ENCODE data around the gene FBXO2. TPM values are rescaled to one million over a fixed set of nuclear protein-coding genes. Genes with fewer than 3 reads are reported as not detected.
A peak's percentile ranks its signal among the peaks of the same experiment; 100 is the strongest.

Gene FBXO2, protein sequence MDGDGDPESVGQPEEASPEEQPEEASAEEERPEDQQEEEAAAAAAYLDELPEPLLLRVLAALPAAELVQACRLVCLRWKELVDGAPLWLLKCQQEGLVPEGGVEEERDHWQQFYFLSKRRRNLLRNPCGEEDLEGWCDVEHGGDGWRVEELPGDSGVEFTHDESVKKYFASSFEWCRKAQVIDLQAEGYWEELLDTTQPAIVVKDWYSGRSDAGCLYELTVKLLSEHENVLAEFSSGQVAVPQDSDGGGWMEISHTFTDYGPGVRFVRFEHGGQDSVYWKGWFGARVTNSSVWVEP
- total RNA-seq = 1 to 10 TPM; 3.9 to 7.9 TPM
- long read RNA-seq, partial matches to known transcripts = 0 of 3 reads
- long read RNA-seq, other reads (novel, unspliced or antisense) = 0 of 3 reads

DNA sequence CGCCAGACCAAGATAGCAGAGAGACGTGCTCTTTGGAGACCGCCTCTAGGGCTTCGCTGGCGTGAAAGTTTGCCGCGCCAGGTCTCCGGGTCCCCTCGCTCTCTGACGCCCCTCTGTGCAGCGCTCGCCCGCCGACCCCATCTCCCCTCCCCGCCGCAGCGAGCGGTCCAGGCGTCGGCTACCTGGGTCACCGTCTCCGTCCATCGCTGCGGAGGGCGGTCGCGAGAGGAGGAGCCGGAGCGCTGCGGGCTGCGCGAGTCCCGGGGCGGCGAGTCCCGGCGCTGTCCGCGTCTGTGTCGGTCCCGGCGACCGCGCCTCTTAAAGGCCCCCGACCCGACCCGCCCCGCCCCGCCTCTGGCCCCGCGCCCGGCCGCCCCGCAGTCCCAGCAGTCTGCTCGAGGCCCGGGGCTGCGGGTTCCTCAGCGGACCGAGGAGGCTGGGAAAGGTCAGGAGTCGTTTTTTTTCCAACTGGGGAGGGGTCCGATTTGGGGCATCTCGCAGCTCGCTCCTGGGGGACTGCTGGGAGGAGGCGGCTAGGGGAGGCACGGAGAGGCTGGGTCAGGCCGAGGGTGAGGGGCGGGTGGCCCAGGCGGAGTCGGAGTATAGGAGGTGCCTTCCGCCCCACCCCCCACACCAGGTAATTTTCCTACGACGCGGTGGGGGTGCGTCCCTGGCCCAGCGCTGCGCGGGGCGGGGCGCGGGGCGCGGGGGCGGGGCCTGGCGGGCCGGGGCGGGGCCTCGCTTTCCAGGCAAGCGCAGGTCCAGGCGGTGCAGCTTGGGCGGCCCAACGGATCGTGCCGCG is at the start of gene FBXO2, which contains the start of gene FBXO44:
FBXO2 (minus strand) TSS at position 293 of the 802 bp plus-strand sequence; CDS start at position 204, 89 bp downstream.
FBXO44 (plus strand) TSS at position 741 of the 802 bp plus-strand sequence. CDS start 959 bp downstream, outside the sequence.
- ATAC-seq (peak; percentile 79 to 89), DNase-seq (peak; percentile 58)
- intact Hi-C loops (cut with DNase I) = no loop called here

DNA sequence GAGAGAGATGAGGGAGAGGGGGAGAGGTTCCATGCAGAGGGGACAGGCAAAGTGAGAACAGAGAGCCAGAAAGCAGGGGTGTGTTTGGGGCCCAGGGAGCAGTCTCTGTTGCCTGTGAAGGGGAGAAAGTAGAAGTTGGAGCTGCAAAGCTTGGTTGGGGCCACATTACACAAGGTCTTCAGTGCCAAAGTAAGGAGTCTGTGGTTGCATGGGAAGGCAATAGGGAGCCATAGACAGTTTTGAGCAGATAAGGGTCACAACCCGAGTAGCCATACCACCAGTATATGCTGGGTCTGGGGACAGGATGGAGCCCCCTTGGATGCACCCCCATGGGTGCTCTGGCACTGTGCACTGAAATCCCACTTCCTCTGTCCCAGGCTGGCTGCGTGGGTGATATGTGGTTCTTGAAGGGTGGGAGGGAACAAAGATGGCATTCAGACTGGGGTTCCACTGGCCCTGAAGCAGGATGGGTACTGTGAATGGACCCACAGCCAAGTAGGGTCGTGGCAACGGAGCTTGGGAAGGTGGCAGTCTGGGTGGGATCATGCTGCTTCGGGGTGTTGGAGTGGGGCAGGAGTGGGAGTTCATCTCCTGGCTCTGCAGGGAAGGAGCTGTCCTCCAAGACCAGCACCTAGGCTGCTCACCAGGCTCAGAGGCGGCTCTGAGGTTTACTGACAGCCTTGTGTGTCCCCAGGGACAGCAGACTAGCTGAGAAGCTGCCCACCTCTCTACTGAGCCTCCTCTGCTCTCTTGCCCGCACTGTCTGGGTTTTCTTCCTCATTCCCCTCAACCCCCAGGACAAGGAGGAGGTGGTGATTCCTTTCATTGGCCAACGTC is 49.3 kb upstream of the FBXO2 start:
- ATAC-seq (no peak), DNase-seq (no peak)
- intact Hi-C loops (cut with DNase I) = no loop called here

DNA sequence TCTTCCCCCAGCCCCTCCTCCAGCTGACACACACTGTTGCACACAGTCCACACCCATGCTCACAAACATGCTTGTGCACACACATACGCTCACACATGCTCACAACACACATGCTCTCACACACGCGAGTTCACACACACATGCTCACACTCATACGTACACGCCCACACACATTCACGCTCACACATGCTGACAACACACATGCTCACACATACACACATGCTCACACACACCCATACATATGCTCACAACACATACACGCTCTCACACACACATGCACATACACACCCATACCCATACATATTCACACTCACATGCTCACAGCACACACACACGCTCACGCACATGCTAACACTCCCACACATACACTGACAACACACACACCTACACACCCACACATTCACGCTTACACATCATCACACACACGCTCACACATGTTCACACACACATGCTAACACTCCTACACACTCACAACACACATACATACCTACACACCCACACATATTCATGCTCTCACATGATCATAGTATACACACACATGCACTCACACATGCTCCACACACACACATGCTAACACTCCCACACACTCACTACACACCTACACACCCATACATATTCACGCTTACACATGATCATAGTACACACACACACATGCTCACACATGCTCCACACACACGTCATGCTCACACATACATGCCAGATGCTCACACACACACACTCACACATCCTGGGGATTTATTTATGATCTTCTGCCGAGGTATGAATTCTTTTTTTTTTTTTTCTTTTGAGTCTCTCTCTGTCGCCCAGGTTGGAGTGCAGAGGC is 48.0 kb upstream of the FBXO2 start:
- intact Hi-C loops (cut with DNase I) = no loop called here
- no peak for DNase-seq
- ATAC-seq = no peak

DNA sequence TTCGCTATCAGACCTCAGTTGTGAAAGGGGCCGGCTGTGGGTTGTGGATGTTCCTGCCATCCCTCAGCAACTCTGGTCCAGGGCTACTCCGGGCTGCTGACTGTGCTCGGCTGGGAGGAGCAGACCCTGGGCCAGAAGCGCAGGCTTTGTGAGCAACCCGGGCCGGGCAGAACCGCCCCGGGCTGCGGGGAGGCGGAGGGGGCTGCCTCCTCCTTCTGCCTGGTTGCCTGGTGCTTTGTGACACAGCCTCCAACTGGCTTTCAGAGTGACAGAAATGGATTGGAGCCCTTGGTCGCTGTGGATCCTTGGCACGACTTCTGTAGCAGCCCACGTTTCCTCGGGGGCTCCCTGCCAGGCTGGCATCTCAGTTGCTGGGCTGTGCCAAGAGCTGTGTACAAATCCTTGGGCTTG is 47.3 kb upstream of the FBXO2 start:
- intact Hi-C loops (cut with DNase I) = no loop called here

DNA sequence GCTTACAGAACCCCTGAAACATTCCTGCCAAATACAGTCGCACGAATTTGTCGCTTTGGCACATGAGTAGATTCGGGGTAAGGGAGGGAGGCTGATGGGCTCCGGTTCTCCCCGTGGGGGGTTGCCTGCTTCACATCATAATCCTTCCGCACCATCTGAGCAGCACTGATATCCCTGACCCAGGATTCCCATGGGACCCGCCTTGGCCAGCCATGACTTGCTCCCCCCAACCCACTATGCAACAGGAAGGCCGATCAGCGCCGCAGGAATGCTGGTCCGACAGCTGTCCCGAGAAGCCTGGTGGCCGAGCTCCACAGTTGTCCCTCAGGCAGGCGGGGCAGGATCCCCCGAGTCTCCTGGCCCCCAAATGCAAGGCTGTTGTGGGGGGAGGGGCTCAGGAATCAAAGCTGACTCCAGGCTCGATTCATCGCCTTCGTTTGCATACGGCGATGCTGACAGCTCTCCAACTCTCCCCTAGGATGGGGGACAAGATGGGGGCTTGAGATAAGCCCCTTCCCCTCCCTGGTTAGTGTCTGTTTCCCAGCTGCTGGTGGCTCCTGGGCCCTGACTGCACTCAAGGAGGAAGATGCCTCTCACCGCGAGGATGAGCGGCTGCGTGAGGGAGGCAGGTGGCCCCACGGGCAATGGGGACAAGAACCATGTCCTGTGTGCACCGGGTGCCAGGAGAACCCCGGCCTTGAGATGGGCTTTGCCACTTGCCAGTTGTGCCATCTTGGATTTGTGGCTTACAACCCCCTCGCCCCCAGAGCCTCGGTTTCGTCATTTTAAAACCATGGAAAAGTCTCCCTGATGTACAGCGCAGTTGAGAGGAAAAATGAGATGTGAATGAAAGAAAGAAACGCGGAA is 46.6 kb upstream of the FBXO2 start:
- no peak for ATAC-seq
- intact Hi-C loops (cut with DNase I) = no loop called here
- no peak for DNase-seq

More for the DNA sequence above, 47.3 kb upstream of the FBXO2 start:
- DNase-seq (no peak), ATAC-seq (peak; percentile 50 to 57)

DNA sequence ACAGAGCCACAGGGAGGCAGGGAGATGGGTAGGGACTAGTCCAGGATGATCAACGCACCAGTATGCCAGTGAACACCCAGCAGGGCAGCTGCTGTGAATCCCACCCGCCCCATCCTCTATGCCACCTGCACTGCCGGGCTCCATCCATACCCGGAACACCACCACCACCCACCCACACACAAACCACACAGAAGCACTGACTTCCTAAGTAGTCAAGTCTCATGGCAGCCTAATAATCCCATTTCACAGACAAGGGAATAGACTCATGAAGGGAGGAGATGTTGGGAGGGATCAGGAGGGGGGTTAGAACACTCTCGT is 43.6 kb upstream of the FBXO2 start:
- intact Hi-C loops (cut with DNase I) = no loop called here
- DNase-seq (no peak), ATAC-seq (no peak)

DNA sequence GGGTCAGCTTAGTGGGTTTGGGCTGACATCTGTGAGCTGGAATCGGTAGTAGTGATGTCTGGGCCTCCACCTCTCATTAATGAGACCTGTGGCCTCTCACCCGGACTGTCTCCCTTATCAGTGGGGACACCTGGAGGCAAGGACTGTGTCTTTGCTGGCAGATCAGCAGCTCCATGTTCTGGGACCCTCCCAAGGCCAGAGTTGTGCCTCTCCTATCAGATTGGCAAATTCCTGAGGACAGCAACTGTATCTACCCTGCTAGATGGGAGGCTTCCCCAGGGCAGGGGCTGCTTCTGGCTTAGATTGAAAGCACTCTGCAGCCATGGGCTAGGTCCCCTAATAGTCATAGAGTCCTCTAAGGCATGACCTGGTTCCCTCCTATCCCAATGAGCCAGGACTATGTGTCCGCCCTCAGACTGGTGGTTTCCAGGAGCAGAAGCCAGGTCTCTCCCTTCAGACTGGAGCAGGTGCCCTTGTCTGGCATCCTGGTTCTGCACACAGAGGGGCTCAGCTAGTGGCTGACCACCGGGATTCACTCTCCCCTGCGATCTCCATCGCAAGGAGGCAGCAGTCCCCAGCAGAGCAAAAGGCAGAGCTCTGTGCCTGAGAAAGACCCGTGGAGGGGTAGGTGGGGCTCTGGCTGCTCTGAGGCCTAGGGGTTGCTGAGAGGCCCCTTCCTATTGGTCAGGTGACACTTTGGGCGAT is 43.1 kb upstream of the FBXO2 start:
- ATAC-seq = no peak
- no peak for DNase-seq
- intact Hi-C loops (cut with DNase I) = no loop called here

DNA sequence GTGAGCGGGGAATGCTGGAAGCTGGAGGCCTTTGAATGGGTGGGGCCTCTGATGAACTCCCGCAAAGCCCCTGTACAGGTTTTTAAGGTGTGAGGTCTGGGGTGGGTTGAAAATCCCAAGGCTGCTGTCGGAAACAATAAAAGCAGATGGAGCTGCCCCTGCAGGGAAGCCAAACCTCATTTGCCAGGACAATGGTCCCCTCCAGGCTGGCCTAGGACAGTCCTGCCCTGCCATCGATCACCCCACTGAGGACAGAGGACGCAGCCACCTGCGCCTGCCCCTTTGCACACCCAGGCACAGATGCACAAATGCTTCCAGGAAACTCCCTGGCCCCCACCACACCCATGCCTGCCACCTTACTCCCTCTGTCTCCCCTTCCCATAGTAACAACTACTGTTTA is 41.6 kb upstream of the FBXO2 start:
- DNase-seq = no peak
- intact Hi-C loops (cut with DNase I) = no loop called here

DNA sequence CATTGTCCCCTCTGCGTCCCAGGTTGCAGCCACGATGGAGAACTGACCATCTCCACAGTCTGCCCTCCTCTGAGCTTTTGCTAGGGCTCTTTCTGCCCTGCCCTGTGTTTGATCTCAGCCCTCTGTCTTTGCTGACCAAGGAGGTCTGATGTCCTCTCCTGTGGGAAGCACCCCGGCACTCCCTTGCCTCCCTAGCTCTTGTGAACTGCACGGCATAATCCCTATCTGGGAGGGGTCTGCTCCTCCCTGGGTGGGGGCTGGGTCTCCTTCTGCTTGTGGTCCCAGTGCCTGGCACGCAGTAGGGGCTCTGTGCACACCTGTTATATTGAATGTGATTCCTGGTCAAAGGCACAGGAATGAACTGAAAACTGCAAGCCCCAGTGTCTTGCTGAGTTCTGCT is 39.7 kb upstream of the FBXO2 start:
- ATAC-seq = no peak
- intact Hi-C loops (cut with DNase I) = no loop called here
- no peak for DNase-seq

More for the DNA sequence above, 41.6 kb upstream of the FBXO2 start:
- ATAC-seq = no peak

DNA sequence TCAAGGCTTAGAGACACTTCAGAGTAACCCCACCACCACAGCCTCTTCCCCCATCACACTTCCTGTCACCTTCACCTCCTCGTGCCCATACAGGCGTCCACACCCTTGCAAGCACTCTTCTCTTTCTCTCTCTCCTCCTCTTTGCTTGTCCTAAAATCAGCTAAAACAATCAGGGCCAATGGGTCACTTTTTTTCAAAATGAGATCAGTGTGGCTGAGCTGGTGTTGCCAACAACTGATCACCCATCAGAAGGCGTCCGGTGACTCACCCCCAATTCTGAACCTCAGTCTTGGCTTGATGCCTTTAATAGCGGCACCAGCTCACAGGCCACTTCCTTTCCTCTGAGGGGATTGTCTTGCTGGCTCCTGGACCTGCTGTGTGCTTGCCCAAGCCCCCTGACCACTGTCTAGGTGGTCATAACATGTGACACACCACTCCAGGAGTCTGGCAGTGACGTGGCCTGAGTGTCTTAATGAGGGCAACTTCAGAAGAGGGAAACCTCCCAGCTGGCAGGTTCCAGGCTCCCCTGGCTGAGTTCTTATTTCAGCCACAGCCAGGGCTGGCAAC is 38.9 kb upstream of the FBXO2 start:
- ATAC-seq (peak; percentile 48 to 62), DNase-seq (no peak)
- intact Hi-C loops (cut with DNase I) = no loop called here

DNA sequence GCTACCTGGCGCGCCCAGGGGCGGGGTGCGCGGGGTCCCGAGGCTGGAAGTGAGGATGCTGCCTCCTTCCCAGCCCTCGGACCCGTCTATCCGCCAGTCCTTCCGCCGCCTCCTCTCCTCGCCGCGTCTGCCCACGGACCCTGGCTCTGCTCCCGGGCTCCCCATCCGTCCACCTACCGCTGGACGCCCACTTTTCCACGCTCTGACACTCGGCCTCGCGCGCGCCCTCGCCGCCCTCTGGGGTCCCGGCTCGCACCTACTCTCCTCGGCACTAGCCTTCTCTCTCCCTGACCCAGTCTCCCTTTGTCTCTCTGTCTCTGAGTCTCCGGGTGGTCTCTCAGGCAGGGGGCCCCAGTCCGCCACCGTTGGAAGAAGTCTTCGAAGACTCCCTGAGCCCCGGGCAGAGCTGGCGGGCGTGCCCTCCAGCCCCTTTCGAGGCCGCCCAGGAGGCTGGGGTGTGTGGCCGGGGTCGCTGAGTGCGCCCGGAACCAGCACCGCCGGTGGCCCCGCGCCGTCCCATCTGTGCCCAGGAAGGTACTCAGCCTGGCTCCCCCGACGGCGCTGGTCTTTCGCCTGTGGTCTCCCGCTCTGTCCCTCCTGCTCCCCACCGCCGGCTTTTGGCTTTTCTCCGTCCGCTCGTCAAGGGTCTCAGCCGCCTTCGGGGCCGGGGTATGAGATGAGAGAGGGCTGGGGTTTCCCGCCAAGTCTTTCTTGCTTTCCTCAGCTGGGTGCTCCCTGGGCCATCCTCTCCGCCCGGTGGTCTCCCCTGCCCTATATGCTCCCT is 37.9 kb upstream of the FBXO2 start:
- DNase-seq (no peak), ATAC-seq (no peak)
- intact Hi-C loops (cut with DNase I) = no loop called here

DNA sequence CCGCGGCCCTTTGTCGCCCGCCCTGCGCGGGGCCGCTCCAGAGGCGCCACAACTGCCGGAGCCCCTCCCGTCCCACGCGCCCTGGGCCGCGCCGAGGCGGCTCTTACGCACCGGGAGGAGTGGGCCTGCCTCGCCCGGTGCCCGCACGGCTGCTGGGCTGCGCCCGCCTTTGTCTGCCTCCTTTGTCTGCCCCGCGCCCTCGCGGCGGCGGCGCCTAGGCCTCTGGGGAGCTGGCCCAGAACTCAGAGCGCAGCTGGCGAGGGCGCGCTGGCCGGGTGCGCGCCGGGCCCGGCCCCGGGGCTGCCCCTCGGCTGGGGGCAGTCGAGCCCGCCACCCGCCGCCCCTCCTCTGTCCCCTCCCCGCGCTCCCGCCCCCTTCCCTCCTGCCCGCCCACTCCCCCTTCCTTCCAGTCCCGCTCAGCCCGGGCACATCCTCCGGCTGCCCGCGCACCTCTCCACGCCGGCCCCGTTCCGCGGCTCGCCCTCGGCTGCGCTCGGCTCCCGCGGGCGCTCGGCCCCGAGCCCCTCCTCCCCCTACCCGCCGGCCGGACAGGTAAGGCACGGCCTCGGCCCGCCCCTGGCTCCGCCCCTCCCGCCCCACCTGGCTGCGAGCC is 37.2 kb upstream of the FBXO2 start, which contains the start of gene DRAXIN:
DRAXIN (plus strand) TSS at position 409 of the 613 bp plus-strand sequence. CDS start 14,549 bp downstream, outside the sequence.
- intact Hi-C loops (cut with DNase I) = no loop called here
- ATAC-seq (no peak), DNase-seq (no peak)

DNA sequence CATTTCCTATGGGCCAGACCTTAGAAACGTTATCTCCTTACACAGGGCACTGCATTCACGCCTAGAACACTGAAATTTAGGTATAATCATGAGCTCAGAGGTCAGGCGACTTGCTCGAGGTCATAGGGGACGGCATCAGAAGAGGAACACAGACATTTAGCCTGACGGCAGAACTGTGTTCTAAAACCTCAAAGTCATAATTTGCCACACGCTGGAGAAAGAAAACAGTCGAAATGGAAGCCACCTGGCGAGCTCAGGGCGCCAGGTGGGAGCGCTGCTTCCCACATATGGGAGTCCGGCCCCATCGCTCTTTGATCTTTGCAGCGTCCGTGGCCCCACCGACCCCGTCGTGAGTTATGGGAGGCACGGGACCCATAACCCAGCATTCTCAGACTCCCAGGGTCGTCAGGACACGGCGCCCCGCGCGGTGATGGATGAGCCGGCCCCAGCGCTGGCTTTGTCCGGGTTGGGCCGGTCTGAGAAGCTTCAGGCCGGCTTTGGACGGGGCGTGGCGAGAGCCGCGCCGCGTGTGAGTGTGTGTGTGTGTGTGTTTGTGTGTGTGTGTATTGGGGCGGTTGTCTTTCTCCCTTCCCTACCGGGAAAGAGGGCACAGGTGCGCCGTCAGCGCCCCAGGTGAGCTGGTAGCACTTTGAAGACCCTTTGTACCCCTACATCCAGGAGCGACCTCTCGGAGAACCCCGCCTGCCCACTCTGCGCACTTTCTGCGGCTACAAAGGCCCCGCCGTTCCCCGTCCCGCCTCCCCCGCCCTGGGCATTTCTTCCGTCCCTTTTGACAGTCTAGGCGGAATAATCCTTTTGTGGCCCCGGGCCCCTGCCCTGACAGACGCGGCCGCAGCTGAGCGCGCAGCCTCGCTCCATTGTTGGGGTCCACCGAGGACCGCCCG is 36.4 kb upstream of the FBXO2 start:
- ATAC-seq = no peak
- intact Hi-C loops (cut with DNase I) = no loop called here
- no peak for DNase-seq

DNA sequence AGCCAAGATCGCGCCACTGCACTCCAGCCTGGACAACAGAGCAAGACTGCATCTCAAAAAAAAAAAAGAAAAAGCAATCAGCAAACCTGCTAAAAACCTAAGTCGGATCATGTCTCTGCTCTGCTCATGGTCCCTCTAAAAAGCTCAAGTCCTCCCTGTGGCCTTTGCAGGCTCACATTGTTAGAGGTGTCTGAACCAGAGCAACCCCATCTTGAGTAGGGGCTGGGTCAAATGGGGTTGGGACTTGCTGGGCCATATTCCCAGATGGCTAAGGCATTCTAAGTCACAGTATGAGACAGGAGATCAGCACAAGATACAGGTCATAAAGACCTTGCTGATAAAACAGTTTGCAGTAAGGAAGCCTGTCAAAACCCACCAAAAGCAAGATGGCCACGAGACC is 34.3 kb upstream of the FBXO2 start:
- no peak for DNase-seq
- ATAC-seq = no peak
- intact Hi-C loops (cut with DNase I) = no loop called here

Measured in left cardiac atrium (tissue), 4 donors.